ENCODE data around the gene DBF4B. TPM values are rescaled to one million over a fixed set of nuclear protein-coding genes. Genes with fewer than 3 reads are reported as not detected.

The DBF4B gene
- total RNA-seq, 1 experiment from 2014 or later, result 32.9 TPM

DNA sequence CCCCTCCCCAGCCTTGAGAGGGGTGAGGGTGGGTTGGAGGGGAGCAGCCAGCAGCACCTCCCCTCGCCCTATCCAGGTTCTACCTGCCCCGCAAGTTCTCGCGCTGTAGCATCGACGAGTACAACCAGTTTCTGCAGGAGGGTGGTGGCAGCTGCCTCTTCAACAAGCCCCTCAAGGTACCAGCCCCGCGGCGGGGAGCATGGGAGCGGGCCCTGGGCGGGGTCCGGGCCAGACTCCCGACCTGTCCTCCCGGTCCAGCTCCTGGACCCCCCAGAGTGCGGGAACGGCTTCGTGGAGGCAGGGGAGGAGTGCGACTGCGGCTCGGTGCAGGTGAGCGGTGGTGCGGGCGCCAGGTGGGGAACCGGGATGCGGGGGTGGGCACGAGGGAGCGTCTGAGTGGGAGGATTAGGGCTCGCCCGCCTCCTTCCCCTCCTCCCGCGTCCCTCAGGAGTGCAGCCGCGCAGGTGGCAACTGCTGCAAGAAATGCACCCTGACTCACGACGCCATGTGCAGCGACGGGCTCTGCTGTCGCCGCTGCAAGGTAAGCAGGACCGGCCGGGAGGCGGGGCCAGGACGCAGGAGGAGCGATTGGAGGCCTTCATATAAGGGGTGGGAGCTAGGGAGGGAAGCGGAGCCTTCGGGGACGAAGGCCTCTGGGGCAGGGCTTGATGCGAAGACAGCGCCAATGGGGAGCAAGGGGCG lies 66.8 kb downstream of the DBF4B start (continued):
- TF ChIP-seq, protein P1, sequence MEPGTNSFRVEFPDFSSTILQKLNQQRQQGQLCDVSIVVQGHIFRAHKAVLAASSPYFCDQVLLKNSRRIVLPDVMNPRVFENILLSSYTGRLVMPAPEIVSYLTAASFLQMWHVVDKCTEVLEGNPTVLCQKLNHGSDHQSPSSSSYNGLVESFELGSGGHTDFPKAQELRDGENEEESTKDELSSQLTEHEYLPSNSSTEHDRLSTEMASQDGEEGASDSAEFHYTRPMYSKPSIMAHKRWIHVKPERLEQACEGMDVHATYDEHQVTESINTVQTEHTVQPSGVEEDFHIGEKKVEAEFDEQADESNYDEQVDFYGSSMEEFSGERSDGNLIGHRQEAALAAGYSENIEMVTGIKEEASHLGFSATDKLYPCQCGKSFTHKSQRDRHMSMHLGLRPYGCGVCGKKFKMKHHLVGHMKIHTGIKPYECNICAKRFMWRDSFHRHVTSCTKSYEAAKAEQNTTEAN (CRISPR knock-in tag; IDR thresholded peaks at IDR 0.05), result 0 out of 2 replicates have a peak, but pooled peaks have one; percentile 20
- TF ChIP-seq JAZF1 (CRISPR knock-in tag; IDR thresholded peaks at IDR 0.05) (no peak), ZNF416 (CRISPR knock-in tag; IDR thresholded peaks at IDR 0.05) (no peak), GRHL2 (CRISPR knock-in tag; IDR thresholded peaks at IDR 0.05; ENCODE audit: insufficient replicate concordance, severe bottlenecking) (no peak), NFE2L1 (CRISPR knock-in tag; IDR thresholded peaks at IDR 0.05) (0 out of 2 replicates have a peak, but pooled peaks have one; percentile 15), JUN (CRISPR knock-in tag; IDR thresholded peaks at IDR 0.05) (0 out of 2 replicates have a peak, but pooled peaks have one; percentile 19), MYBL2 (CRISPR knock-in tag; IDR thresholded peaks at IDR 0.05) (peak; percentile 59; the same call in 1 of the 2 replicates), NFATC4 (CRISPR knock-in tag; IDR thresholded peaks at IDR 0.05) (no peak), ZNF121 (CRISPR knock-in tag; IDR thresholded peaks at IDR 0.05) (no peak), ATF1 (CRISPR knock-in tag; IDR thresholded peaks at IDR 0.05) (no peak), TEAD4 (CRISPR knock-in tag; IDR thresholded peaks at IDR 0.05) (no peak), ZNF317 (CRISPR knock-in tag; IDR thresholded peaks at IDR 0.05; ENCODE audit: borderline replicate concordance, low read depth) (no peak; the same call in 1 of the 2 replicates), TEAD1 (CRISPR knock-in tag; IDR thresholded peaks at IDR 0.05) (peak; percentile 88), ZNF671 (CRISPR knock-in tag; IDR thresholded peaks at IDR 0.05) (no peak)
- TF ChIP-seq, protein P2, sequence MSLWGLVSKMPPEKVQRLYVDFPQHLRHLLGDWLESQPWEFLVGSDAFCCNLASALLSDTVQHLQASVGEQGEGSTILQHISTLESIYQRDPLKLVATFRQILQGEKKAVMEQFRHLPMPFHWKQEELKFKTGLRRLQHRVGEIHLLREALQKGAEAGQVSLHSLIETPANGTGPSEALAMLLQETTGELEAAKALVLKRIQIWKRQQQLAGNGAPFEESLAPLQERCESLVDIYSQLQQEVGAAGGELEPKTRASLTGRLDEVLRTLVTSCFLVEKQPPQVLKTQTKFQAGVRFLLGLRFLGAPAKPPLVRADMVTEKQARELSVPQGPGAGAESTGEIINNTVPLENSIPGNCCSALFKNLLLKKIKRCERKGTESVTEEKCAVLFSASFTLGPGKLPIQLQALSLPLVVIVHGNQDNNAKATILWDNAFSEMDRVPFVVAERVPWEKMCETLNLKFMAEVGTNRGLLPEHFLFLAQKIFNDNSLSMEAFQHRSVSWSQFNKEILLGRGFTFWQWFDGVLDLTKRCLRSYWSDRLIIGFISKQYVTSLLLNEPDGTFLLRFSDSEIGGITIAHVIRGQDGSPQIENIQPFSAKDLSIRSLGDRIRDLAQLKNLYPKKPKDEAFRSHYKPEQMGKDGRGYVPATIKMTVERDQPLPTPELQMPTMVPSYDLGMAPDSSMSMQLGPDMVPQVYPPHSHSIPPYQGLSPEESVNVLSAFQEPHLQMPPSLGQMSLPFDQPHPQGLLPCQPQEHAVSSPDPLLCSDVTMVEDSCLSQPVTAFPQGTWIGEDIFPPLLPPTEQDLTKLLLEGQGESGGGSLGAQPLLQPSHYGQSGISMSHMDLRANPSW (CRISPR knock-in tag; conservative IDR thresholded peaks at IDR 0.05; ENCODE audit: low read depth), result no peak
- TF ChIP-seq, protein P3, sequence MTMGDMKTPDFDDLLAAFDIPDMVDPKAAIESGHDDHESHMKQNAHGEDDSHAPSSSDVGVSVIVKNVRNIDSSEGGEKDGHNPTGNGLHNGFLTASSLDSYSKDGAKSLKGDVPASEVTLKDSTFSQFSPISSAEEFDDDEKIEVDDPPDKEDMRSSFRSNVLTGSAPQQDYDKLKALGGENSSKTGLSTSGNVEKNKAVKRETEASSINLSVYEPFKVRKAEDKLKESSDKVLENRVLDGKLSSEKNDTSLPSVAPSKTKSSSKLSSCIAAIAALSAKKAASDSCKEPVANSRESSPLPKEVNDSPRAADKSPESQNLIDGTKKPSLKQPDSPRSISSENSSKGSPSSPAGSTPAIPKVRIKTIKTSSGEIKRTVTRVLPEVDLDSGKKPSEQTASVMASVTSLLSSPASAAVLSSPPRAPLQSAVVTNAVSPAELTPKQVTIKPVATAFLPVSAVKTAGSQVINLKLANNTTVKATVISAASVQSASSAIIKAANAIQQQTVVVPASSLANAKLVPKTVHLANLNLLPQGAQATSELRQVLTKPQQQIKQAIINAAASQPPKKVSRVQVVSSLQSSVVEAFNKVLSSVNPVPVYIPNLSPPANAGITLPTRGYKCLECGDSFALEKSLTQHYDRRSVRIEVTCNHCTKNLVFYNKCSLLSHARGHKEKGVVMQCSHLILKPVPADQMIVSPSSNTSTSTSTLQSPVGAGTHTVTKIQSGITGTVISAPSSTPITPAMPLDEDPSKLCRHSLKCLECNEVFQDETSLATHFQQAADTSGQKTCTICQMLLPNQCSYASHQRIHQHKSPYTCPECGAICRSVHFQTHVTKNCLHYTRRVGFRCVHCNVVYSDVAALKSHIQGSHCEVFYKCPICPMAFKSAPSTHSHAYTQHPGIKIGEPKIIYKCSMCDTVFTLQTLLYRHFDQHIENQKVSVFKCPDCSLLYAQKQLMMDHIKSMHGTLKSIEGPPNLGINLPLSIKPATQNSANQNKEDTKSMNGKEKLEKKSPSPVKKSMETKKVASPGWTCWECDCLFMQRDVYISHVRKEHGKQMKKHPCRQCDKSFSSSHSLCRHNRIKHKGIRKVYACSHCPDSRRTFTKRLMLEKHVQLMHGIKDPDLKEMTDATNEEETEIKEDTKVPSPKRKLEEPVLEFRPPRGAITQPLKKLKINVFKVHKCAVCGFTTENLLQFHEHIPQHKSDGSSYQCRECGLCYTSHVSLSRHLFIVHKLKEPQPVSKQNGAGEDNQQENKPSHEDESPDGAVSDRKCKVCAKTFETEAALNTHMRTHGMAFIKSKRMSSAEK (CRISPR knock-in tag; IDR thresholded peaks at IDR 0.05; ENCODE audit: borderline replicate concordance), result no peak
- TF ChIP-seq, protein P4, sequence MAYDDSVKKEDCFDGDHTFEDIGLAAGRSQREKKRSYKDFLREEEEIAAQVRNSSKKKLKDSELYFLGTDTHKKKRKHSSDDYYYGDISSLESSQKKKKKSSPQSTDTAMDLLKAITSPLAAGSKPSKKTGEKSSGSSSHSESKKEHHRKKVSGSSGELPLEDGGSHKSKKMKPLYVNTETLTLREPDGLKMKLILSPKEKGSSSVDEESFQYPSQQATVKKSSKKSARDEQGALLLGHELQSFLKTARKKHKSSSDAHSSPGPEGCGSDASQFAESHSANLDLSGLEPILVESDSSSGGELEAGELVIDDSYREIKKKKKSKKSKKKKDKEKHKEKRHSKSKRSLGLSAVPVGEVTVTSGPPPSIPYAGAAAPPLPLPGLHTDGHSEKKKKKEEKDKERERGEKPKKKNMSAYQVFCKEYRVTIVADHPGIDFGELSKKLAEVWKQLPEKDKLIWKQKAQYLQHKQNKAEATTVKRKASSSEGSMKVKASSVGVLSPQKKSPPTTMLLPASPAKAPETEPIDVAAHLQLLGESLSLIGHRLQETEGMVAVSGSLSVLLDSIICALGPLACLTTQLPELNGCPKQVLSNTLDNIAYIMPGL (CRISPR knock-in tag; IDR thresholded peaks at IDR 0.05), result peak; percentile 50; the same call in 1 of the 2 replicates
- TF ChIP-seq, protein P5, sequence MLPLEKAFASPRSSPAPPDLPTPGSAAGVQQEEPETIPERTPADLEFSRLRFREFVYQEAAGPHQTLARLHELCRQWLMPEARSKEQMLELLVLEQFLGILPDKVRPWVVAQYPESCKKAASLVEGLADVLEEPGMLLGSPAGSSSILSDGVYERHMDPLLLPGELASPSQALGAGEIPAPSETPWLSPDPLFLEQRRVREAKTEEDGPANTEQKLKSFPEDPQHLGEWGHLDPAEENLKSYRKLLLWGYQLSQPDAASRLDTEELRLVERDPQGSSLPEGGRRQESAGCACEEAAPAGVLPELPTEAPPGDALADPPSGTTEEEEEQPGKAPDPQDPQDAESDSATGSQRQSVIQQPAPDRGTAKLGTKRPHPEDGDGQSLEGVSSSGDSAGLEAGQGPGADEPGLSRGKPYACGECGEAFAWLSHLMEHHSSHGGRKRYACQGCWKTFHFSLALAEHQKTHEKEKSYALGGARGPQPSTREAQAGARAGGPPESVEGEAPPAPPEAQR (CRISPR knock-in tag; IDR thresholded peaks at IDR 0.05), result no peak
- TF ChIP-seq, protein P6, sequence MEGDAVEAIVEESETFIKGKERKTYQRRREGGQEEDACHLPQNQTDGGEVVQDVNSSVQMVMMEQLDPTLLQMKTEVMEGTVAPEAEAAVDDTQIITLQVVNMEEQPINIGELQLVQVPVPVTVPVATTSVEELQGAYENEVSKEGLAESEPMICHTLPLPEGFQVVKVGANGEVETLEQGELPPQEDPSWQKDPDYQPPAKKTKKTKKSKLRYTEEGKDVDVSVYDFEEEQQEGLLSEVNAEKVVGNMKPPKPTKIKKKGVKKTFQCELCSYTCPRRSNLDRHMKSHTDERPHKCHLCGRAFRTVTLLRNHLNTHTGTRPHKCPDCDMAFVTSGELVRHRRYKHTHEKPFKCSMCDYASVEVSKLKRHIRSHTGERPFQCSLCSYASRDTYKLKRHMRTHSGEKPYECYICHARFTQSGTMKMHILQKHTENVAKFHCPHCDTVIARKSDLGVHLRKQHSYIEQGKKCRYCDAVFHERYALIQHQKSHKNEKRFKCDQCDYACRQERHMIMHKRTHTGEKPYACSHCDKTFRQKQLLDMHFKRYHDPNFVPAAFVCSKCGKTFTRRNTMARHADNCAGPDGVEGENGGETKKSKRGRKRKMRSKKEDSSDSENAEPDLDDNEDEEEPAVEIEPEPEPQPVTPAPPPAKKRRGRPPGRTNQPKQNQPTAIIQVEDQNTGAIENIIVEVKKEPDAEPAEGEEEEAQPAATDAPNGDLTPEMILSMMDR (IDR thresholded peaks at IDR 0.05), result no peak
- TF ChIP-seq, protein P7, sequence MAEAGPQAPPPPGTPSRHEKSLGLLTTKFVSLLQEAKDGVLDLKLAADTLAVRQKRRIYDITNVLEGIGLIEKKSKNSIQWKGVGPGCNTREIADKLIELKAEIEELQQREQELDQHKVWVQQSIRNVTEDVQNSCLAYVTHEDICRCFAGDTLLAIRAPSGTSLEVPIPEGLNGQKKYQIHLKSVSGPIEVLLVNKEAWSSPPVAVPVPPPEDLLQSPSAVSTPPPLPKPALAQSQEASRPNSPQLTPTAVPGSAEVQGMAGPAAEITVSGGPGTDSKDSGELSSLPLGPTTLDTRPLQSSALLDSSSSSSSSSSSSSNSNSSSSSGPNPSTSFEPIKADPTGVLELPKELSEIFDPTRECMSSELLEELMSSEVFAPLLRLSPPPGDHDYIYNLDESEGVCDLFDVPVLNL (CRISPR knock-in tag; IDR thresholded peaks at IDR 0.05; ENCODE audit: borderline replicate concordance, low read depth), result no peak
- TF ChIP-seq, protein P8, sequence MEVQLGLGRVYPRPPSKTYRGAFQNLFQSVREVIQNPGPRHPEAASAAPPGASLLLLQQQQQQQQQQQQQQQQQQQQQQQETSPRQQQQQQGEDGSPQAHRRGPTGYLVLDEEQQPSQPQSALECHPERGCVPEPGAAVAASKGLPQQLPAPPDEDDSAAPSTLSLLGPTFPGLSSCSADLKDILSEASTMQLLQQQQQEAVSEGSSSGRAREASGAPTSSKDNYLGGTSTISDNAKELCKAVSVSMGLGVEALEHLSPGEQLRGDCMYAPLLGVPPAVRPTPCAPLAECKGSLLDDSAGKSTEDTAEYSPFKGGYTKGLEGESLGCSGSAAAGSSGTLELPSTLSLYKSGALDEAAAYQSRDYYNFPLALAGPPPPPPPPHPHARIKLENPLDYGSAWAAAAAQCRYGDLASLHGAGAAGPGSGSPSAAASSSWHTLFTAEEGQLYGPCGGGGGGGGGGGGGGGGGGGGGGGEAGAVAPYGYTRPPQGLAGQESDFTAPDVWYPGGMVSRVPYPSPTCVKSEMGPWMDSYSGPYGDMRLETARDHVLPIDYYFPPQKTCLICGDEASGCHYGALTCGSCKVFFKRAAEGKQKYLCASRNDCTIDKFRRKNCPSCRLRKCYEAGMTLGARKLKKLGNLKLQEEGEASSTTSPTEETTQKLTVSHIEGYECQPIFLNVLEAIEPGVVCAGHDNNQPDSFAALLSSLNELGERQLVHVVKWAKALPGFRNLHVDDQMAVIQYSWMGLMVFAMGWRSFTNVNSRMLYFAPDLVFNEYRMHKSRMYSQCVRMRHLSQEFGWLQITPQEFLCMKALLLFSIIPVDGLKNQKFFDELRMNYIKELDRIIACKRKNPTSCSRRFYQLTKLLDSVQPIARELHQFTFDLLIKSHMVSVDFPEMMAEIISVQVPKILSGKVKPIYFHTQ (CRISPR knock-in tag; IDR thresholded peaks at IDR 0.05), result no peak
